Colon (tissue), 2 donors: ENCODE measurements around the gene SDK1.
"Not testable (repeated sequence)": the region's sequence is repeated elsewhere in the genome, so short reads cannot be mapped to it uniquely, and the experiment has no call there.

Source experiments
- FAIRE-seq: peaks from 2 replicates; lab custom pipeline; 2012; peaks lifted over from hg19 to GRCh38; lab: Jason Lieb, UNC
- donor health status: control.
- donor health status: control.

SDK1 gene

DNA sequence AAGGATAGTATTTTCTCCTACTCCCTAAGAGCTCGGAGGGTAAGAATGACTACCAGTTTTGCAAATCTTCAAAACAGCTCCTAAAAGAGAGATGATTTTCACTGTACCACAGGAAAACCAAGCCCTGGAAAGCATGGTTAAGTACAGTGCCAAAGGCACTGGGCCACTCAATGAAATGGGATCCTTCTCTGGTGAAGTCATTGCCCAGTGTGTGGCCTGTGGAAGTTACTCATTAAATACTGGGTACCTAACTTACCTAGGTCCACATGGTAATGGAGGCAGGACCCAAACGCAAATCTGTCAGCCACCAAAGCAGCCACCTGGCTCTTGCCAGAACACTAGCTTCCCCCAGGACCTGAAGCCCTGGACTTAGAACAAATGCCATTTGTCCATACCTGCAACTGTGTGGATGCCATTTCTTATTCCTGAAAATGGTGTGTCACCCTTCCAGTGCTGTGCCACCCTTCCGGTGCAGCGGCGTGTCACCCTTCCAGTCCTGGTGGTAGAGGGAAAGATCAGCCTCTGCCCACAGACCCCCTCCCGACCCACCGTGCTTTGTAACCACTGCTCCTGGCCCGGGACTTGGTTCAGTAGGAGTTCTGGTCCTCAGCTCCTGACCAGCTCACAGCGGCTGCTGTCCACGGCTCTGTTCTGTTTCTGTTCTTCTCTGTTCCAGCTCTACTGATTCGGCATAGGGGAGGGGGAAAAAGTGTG, 659.2 kb downstream of the SDK1 start:
- FAIRE-seq, result no peak

DNA sequence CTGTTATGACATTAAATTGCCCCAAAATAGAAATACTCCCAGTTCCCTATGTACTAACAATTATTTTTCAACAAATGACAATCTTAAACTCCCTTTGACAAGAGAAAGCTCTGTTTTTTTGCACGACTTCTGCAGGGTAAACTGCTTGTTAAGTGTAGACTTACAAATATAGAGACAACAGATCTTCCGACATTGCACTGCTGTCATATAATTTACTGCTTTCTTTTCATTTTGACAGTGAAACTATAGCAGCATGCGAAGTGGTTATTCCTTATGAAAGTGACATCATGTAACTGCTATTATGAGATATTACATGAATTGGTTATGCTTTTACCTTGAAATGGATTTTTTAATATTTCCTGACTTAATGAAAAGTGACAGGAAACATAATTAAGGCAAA, 659.9 kb downstream of the SDK1 start:
- FAIRE-seq, result no peak

DNA sequence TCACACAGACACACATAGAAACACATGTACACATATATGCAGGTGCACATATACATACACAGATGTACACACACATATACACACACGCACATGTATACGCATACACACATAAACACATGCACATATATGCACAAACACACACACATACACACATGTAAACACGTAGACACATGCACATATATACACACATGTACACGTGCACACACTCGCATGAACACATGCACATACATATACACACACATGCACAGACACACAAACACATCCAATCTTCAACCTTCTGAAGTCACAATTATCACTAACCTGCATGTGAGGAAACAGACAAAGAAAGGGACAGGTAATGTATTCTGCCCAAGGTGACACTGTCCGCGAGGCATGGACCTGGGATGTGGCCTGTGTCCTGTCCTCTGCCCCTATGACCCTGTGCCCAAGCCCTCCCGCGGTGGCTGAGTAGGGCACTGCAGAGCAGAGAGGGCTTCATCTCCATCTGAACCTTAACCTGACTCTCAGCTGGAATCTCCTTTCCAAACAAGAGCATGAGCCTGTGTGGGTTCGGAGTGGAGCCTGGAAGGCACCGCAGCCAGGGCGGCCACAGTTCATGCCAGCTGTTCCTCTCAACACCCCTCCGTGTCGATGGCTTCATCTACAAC, 660.9 kb downstream of the SDK1 start:
- no peak for FAIRE-seq

DNA sequence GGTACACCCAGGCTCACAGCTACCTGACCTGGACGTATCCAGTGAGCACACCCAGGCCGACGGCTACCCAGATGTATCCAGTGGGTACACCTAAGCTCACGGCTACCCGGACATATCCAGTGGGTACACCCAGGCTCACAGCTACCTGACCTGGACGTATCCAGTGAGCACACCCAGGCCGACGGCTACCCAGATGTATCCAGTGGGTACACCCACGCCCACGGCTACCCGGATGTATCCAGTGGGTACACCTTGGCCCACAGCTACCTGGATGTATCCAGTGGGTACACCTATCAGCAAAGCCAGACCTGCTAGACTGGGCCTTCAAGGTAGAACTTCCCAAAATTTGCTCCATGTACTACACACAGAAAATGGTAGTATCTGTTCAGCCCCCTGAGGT, 662.7 kb downstream of the SDK1 start:
- FAIRE-seq, result not testable (repeated sequence)

DNA sequence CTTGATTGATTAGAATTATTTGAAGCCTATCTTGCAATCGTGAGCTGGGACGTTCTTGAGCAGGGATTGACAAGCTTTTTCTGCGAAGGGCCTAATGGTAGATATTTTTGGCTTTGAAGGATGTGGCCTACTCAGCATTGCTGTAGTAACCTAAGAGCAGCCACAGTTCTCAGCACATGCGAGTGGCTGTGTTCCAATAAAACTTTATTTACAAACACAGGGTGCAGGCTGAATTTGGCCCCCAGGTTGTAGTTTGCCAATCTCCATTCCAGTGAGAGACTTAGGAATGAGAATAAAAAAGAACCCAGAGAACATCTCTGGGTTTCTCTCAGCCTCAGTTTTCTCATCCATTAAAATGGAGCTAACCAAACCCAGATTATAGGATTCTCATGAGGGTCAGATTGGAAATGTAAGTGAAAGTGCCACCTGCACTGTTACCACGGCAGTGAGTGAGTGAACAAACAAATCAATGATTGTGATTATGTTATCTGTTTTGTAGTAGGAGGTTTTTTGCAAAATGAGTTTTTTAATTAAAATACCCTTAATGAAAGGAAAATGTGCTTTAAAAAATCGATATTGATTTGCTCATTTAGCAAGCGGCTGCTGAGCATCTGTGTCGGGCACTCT, 664.0 kb downstream of the SDK1 start:
- FAIRE-seq, result no peak

DNA sequence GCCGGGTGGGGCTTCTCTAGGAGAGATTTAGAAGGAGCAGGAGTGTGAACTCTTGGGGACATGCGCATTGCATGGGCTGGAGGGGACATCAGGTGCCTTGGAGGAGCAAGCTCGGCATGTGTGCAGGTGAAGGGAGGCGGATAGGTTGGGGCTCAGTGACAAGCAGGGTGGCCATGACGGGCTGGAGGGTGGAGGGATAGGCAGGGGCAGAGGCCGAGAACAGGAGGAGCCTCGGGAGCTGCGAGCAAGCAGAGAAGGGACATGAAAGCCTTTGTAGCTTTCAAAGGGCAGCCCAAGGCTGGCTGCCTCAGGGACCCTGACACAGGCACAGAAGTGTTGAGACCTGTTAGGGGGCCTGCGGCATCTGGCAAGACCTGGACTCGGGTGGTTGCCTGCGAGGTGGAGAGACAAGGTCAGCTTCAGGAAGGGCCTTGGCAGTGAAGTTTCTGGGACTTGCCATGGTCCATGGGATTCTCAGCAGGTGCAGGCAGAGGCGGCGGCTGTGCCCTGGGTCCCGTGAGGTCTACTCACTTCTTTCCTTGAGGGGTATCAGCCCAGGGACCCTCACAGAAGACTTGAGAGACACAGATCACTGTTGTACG, 664.8 kb downstream of the SDK1 start:
- no peak for FAIRE-seq

DNA sequence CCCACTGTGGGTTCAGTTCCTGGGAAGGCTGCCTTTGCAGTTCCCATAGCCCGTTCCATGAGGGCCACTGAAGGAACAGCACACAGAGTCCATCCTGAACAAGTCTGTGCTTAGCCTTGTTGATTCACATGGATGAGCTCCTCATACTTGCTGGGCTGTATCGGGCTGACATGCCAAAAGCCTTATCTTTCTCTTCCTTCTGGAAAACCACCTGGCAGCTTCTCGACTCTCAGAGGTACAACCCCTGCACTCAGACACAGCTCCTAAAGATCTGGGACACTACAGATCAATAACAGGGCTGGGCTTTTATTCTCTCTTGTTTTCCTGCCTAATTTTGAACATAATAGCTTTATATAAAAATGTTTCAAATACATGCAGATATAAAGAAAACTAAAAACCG, 667.2 kb downstream of the SDK1 start:
- no peak for FAIRE-seq

DNA sequence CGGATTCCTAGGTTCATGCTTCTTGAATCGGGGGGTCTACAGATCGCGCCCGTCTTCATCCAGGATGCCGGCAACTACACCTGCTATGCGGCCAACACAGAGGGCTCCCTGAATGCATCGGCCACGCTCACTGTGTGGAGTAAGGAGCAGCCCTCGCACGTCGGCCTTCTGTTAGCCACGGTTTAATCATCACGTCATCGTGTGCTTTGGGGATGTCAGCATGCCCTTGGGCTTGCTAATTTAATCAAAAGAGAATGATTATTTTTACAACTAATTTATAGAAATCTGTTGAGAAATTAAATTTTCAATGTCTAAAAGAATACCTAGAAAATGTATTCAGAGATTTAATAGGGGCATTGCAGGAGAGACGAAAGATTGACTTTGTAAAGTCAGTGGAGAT, 668.2 kb downstream of the SDK1 start:
- FAIRE-seq, result no peak

DNA sequence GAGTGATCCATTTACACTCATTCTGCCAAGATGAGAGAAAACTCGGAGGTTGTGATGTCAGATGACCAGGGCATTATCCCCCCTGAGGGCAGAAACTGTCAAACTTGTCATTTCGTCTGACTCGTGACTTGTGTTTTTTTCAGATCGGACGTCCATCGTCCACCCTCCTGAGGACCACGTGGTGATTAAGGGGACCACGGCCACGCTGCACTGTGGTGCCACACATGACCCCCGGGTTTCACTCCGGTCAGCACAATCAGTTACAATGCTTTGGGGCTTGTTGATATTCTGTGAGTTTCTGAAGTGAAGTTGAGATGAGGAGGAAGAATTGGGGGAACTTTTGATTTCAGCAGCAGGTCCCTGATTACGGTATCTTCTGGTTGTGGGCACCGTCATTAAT, 670.3 kb downstream of the SDK1 start:
- FAIRE-seq, result no peak

DNA sequence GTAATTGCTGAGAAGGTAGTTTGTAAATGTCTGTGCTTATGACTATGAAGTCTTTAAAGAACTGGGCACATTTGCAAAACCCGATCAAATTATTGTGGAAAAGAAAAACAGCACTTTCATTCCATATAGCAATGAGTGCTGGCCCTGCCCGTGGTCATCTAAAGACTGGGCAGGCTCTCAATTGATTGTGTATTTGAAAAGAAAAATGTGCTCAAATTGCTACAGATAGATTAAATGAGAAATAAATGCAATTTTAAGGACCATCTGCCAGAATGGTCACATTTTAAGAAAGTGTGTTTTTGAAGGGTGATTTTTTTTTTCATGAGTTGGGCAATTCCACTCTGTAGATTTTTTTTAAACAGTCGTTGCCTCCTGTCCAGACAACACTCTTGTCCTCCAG, 672.2 kb downstream of the SDK1 start:
- FAIRE-seq, result no peak

DNA sequence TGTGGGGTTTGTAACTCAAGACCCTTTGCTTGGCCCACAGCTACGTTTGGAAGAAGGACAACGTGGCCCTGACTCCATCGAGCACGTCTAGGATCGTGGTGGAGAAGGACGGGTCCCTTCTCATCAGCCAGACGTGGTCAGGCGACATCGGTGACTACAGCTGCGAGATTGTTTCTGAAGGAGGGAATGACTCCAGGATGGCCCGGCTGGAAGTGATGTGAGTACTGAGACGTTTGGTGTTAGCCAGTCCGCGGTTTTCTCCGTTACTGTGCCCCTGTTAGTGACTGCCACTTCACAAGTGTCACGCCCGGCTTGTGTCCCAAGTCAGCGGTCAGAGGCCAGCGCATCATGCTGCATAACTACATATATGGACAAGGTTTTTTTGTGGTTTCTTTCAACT, 673.3 kb downstream of the SDK1 start:
- FAIRE-seq, result no peak

DNA sequence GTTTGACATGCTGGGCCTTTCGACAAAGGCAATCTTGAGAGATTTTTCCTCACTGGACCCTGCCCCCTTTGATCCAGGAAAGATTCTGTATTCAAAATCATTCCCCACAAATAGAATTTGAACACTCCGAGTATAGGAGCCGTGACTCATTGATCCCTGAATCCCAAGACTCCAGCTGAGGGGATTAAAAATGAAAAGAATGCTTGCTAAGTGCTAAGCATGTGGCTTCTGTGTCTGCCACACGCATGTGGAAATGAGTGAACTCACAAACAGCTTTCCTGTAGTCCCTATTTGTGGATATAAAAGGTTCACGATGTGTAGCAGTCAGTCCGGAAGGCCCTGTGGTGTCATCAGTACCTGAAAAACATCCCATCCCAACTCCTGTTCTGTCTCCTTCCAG, 674.3 kb downstream of the SDK1 start:
- FAIRE-seq, result no peak

DNA sequence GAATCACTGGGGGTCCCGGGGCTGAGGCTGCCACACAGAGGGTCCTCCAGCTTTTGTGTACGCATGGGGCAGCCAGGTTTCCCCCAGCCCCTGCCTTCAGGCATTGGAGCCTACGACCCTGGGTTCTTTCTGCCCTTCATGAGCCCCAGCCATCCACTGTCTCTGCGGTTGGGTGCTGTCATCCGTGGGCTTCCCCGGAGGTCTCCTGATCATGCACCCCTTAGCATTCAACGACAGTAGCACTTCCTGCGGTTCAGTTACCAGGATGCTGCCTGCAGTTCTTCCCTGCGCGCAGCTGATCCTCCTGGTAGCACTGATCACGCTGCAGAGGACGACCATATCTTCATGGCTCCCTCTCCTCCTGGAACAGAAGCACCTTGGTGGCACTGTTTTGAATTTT, 676.3 kb downstream of the SDK1 start:
- FAIRE-seq, result no peak

DNA sequence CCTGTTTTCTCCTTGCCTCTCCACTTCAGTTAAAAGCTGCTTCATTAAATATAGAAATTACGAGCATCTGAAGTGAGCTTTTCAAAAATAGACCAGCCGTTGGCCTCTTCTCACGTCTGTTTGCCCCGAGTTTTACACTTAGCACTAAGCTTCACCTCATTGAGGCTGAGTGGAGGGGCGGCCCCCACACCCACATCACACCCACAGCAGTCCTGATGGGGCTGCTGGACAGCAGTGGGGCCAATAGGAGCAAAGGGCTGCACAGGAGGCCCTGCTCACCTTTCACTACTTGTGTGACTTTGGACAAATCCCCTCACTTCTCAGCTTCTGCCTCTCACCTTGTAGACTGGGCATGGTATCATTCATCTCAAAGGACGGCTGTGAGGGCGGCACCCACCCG, 677.8 kb downstream of the SDK1 start:
- FAIRE-seq, result no peak

DNA sequence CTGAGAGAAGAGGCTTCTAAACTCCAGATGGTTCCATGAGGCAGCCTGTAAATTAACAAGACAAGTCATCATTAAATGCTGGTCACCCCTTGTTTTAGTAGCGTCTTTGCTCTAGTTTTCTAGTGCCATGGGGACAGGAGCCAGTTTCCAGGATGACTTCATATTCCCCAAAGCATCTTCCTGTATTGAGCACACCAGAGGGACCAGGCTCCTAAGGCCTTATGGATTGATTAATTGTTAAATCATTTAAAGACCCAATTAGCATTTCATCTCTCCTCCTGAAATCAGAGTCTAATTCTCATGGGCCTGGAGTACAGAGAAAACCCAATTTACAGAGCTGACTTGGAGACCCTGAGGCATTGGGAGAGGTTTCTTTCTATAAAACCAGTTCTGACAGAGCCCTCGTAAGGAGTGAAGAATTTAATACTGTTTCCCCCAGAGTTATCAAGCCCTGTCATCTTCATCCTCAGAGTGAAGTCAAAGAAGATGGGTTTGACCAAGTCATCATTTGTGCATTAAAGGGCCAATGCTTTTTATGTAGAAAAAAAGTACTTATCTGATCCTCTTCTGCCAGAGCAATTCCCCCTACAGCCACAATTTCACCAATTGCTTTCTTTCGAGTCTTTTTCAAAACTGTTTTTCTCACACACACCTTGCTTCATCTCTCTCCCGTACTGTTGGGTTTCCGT, 678.7 kb downstream of the SDK1 start:
- no peak for FAIRE-seq

DNA sequence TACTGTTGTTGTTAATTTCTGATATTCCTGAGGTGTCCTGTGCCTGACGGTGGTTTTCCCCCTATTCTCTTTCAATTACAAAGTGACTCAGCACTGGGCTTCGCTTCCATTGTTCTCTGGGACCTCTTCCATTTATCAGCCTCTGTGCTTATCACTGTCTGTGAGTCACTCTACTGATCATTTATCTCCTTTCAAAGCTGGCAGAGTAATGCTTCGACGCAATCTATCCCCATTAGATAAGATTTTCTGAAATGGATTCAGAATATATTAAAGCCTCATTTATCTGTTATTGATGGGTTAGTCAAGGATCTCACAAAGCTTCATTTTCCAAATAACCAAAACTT, 679.2 kb downstream of the SDK1 start:
- no peak for FAIRE-seq

DNA sequence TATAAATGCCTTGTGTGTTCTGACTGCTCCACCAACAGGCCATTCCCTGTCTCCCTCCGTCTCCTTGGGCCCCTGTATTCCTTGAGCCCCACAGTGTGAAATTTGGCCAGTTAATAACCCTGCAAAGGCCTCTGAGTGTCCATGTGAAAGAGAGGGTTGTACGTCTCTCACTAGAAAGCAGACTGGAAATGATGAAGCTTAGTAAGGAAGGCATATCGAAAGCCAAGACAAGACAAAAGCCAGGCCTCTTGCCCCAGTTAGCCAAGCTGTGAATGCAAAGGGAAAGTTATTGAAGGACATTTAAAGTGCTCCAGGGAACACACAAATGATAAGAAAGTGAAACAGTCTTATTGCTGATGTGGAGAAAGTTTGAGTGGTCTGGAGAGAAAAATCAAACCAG, 680.2 kb downstream of the SDK1 start:
- FAIRE-seq, result no peak

DNA sequence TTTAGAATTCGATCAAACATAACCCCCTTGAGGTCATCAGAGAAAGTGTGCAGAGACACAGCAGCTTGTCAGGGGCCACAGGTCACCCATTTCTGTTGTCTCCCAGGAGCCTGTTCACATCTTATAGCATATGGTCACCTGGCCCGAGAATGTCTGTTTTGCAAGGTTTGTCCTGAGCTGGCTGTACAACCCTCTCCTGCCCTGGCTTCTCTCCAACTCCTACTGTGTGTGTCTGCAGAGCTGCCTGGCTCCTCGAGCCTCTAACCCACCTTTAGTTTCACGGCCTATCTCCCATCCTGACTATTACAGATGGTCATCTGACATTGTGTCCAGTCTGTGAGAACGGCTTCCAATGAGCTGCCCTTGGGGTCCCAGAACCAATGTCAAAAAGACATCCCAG, 683.4 kb downstream of the SDK1 start:
- FAIRE-seq, result no peak

DNA sequence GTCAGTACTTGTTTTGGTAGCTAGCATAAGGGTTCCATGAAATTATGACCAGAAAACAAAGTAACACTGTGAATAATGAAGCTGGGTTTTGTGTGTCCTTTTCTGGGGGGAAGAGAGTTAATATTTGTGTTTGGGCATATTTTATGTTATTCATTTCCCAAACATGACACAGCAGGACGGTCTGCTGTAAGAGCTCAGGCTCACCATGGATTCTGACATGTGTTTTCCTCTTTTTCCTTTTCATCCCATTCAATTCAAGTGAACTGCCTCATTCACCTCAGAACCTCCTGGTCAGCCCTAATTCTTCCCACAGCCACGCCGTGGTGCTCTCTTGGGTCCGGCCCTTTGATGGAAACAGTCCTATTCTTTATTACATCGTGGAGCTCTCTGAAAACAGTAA, 685.9 kb downstream of the SDK1 start:
- FAIRE-seq, result no peak

DNA sequence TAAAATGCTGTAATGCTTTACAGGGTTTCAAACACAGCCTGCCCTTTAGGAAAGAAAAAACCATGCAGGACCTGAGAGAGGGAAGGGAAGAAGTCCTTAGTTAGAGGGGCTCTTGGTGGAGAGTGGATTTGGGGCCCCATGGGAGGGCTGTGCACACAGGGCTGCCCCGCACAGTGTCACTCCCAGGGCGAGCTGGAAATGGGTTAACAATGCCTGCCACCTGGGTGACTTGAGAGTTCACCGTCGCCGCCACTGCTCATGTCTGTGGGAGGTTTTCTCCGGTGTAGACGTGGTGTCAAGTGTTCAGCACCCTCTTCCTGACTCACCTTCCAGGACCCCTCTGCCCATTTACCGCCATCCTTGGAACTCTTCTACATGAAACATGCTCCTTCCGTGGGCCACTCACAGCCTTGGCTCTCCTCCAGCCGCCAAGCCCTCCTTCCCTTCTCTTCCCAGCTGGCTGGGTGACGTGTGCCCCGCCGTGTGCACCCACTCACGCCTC, 686.4 kb downstream of the SDK1 start:
- no peak for FAIRE-seq

DNA sequence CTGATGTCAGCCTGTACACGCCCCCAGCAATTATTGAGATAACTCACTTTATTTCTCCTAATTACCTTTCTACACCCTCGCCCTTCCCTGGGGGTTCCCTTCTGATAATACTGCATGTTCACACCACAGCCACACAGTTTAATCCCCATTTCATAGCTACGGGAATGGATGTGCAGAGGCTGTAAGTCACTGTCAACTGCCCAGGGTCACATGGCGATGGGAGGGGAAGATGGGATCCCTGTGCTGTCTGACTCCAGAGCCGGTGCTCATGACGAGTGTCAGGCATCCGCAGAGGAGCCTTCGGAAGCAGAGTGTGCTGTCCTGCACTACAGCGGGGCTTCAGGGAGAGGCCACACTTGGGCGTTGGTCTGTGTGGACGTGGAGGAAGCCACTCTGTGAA, 688.7 kb downstream of the SDK1 start:
- no peak for FAIRE-seq

DNA sequence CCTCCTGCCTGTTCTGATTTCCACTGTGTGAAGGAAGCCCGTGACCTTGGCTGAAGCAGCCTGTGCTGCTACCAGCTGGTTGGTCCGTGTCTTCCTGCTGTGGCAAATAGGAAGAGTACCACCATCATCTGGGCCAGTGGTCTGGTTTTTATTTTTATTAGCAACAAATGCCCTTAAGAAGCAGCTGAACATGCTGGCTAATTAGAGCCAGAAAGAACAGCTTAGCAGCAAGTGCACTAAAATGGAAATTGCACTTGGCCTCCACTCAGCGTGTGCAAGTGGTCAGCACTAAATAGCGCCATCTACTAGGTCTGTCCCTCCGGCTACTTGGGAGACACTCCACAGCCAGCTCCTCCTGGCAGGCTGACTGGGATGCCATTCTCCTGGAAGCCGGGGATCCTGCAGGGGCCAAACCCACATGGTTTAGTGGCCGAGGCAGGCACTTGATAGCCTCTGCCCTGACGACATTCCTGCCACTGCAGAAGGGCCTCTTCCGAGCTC, 690.7 kb downstream of the SDK1 start:
- no peak for FAIRE-seq

DNA sequence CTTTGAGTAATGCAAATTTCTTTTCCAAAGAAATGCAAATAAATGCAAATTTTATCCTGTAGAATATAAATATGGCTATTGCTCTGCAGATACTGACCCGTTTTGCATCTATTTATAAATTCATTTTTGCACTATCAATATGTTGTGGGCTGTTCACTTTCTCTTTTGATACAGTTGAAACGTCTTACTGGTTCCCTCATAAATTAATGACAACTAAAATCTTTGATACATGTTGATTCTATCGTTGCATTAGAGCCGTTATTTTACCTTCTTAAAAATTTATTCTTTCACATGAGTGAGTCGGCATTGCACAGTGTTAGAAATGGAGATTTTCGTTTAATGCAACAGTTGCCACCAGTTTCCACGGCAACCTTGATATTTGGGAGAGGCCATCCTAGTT, 691.8 kb downstream of the SDK1 start:
- FAIRE-seq, result no peak
